SW480 (cell line): ENCODE results near the gene CTAG1A.
"Not testable (repeated sequence)": the region's sequence is repeated elsewhere in the genome, so short reads cannot be mapped to it uniquely, and the experiment has no call there.

Experiments used
- DNase-seq: peaks from one replicate; pipeline ENCODE4 v3.0.0-alpha.2; 2016; ENCODE audit warnings: low spot score

Gene CTAG1A

DNA sequence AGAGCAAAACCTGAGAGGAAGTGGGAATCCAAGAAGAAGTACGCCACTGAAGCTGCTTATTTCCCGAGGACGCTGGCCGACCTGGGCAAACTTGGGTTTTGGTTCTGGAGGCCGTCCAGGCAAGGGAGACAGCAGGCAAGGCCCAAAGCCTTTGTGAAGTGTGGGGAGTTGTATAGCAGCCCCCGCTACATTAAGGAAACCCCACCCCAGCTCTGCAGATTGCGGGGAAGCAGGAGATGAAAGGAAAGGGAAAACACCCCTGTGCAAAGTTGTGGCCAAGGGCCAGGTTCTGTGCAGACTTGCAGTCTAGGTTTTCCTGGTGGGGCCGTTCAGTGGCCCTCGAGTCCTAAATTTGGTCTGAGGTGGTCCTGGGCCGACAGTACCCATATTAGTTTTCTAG lies 11.9 kb upstream of the CTAG1A start:
- not testable (repeated sequence) for DNase-seq

DNA sequence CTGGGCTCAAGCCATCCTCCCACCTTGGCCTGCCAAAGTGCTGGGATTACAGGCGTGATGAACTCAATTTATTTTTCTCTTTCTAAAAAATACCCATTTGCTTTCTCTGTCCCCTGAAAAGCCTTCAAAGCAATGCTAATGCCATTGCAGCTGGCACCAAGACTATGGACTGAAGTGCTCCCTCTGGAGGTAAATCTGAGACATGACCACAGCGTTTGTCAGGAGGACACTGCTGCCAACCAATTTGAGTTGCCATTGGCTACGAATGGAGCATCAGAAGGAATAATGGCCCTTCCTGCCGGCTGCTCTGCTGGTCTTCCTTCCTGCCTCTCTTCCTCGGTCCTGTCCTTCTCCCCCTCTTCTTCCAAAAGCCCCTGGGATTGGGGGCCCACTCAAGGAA lies 9.9 kb upstream of the CTAG1A start:
- DNase-seq: not testable (repeated sequence)

DNA sequence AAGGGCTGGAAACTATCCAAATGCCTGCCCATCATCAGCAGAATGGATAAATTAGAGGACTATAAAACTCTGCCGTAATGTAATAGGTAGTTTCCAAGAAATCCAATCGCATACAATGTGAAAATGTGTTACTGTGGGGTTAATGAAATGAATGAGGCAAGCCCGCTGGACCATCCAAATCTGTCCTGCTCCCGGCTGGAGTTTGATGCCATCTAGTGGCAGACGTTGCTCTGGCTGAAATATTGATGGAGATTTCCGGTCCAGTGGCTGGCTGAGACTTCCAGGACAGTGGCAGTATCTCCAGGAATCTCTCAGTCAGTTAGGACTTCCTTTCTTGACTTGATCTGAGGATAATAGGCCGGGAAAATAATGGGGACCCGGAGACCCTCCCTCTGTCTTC lies 1.9 kb upstream of the CTAG1A start:
- not testable (repeated sequence) for DNase-seq

DNA sequence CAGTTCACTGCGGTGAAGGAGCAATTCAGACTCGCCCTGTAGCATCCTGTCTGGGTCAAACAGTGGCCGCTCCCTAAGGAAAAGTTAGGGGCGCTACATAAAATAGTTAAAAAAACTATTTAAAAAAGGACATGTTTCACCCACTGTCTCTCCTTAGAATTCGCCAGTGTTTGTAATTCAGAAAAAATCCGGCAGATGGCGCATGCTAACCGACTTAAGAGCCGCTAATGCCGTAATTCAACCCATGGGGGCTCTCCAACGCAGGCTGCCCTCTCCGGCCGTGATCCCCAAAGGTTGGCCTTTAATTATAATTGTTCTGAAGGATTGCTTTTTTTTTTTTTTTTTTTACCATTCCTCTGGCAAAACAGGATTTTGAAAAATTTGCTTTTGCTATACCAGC lies 5.5 kb downstream of the CTAG1A start:
- not testable (repeated sequence) for DNase-seq

- no peak for DNase-seq
These were observed 7.6 kb downstream of the CTAG1A start for GRCh38 chrX:154592505-154592904.

DNA sequence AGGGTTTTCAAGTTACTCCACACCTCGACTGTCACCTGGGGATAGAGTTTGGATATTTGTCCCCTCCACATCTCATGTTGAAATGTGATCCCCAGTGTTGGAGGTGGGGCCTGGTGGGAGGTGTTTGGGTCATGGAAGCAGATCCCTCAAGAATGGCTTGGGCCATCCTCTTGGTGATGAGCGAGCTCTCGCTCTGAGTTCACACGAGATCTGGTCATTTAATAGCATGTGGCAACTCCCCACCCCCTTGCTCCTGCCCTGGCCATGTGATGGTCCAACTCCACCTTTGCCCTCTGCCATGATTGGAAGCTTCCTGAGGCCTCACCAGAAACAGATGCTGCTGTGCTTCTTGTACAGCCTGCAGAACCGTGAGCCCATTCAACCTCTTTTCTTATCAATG lies 8.3 kb downstream of the CTAG1A start:
- DNase-seq: no peak

DNA sequence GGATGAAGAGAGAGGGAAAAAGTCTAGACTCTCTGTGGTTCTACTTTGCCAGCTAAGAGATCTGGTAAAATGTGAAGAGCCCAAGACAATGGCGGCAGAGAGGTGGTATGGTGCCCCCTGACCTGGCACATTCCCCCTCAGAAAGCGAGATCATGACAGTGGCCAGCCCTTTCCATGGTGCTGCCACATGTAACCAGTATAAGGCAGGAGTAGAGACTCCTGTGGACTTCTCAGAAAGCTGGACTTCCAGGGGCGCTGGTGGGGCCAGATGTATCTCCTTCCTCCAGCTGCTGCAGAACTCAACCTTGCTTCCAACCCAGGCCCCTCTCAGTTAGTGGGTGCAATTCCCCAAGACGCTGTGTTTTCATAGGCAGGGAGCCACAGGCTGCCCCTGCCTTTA lies 9.6 kb downstream of the CTAG1A start:
- DNase-seq: no peak

- DNase-seq: no peak
These were observed 10.8 kb downstream of the CTAG1A start for GRCh38 chrX:154595559-154596249.

- peak; percentile 86 for DNase-seq
These were observed 11.5 kb downstream of the CTAG1A start for GRCh38 chrX:154596290-154596929.

DNA sequence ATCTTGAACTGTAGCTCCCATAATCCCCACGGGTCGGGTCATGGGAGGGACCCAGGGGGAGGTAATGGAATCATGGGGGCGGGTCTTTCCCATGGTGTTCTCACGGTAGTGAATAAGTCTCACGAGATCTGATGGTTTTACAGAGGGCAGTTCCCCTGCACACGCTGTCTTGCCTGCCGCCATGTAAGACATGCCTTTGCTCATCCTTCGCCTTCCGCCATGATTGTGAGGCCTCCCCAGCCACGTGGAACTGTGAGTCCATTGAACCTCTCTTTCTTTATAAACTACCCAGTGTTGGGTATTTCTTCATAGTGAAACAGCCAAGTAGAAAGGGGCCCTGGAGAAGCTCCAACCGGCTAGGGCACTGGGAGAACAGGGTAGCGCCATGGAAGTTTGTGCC lies 12.3 kb downstream of the CTAG1A start:
- no peak for DNase-seq

DNA sequence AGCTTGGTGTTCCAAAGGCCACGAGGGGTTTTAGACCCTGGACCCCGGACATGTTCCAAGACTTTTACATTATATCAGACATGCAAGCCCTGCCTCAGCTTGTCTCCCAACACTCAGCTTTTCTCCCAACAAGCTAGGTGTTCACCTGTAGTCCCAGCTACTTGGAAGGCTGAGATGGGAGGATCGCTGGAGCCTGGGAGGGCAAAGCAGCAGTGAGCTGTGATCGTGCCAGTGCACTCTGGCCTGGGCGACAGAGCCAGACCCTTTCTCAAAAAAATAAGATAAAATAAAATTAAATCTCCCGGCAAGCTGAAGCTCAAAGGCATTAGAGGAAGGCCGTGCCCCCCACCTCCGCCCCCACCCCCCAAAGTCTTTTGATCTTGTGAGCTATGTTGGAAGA lies 13.7 kb downstream of the CTAG1A start:
- no peak for DNase-seq

GRCh38 chrX:154599531-154599930 lies 14.6 kb downstream of the CTAG1A start:
- no peak for DNase-seq

GRCh38 chrX:154600759-154601374 lies 15.9 kb downstream of the CTAG1A start:
- DNase-seq: peak; percentile 60

DNA sequence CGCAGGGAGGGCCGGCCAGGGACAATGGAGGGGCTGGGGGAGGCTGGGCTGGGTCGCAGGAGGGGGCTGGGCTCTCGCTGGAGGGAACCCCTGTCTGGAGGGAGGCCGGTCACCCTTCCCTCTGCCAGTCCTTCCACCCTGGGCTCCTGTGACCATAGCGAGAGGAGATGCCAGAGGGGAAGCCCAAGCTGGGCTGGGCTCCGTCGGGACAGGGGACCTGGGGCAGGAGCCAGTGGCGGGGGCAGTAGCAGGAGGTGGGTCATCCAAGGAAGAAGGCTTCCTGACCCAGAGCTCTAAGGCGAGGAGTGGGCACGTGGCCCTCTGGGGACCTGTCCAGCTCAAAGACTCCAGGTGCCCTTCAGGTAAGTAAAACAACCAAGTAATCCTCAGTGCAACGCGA lies 17.3 kb downstream of the CTAG1A start:
- DNase-seq: no peak

GRCh38 chrX:154602766-154603437 lies 18.0 kb downstream of the CTAG1A start:
- DNase-seq: no peak

DNA sequence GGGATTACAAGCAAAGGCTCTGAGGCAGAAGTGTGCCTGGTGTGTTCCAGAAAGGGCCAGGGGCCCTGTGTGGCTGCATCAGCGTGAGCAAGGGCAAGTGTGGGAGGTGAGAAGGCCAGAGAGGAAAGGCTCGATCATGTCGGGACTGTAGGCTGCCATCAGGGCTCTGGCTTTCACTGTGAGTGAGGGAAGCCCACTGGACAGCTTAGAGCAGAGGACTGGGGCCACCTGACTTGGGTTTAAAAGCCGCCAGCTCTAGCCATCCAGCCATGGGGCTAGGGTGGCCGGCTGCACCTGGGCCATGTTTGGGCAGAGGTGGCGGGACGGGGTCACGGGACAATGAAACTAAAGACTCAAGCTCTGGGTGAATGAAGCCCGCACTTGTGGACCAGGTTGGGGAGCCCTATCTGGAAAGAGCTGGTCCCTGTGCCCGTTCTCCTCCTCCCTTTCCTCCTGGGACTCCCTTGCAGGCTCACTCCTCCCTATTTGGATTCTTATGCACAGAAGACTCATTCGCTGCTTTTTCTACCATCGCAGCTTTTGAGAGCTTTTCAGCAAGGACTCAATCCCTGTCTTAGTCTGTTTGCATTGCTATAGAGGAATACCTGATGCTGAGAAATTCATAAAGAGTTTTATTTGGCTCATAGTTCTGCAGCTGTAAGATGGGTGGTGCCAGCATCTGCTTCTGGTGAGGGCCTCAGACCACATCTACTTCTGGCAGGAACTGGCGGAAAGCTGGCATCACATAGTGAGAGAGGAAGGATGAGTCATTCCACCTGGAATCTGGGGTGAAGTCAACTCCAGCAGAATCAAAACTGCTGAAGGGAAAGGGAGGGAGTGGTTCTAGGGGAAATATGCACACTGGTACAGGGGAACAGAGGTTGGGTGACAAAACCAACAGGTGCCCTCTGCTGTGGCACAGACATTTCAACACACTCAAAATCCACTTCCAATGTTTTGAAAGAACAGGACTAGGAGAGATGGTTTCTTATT lies 18.8 kb downstream of the CTAG1A start:
- peak; percentile 93 for DNase-seq

DNA sequence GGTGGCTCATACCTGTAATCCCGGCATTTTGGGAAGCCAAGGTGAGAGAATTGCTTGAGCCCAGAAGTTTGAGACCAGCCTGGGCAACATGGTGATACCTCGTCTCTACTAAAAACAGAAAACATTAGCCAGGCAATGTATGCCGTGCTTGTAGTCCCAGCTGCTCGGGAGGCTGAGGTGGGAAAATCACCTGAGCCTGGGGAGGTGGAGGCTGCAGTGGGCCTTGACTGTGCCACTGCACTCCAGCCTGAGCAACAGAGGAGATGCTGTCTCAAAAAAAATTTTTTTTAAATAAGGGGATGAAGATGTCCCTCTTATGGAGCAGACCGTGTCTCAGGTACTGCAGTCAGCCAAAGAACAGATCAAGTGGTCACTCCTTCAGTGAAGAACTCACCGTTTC lies 20.6 kb downstream of the CTAG1A start:
- no peak for DNase-seq

- no peak for DNase-seq
These were observed 22.4 kb downstream of the CTAG1A start for GRCh38 chrX:154607370-154607769.

GRCh38 chrX:154607976-154608375 lies 23.0 kb downstream of the CTAG1A start:
- not testable (repeated sequence) for DNase-seq

DNA sequence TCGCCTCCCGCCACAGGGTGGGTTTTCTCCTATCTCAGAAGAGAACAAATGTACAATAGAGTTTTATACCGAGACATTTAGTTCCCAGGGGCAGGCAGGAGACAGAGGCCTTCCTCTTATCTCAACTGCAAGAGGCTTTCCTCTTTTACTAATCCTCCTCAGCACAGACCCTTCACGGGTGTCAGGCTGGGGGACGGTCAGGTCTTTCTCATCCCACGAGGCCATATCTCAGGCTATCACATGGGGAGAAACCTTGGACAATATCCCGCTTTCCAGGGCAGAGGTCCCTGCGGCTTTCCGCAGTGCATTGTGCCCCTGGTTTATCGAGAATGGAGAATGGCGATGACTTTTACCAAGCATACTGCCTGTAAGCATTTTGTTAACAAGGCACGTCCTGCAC lies 23.9 kb downstream of the CTAG1A start:
- DNase-seq: not testable (repeated sequence)

GRCh38 chrX:154611146-154611545 lies 26.2 kb downstream of the CTAG1A start:
- DNase-seq: not testable (repeated sequence)

DNA sequence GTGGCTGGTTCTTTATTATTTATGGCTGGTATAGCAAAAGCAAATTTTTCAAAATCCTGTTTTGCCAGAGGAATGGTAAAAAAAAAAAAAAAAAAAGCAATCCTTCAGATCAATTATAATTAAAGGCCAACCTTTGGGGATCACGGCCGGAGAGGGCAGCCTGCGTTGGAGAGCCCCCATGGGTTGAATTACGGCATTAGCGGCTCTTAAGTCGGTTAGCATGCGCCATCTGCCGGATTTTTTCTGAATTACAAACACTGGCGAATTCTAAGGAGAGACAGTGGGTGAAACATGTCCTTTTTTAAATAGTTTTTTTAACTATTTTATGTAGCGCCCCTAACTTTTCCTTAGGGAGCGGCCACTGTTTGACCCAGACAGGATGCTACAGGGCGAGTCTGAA lies 28.7 kb downstream of the CTAG1A start:
- DNase-seq: not testable (repeated sequence)
